ENCODE measurements around the gene TP53.

TP53 gene

GRCh38 chr17:7687072-7687907 lies at the start of gene TP53:
TP53 (minus strand) TSS chr17:7687490; CDS start chr17:7676594, 10,896 bp downstream.
- DNase-seq (ENCODE audit: low spot score): peak; percentile 86

- DNase-seq (ENCODE audit: low spot score): no peak
Measured at GRCh38 chr17:7732981-7733539, 45.8 kb upstream of the TP53 start.

GRCh38 chr17:7729816-7730215 lies 42.5 kb upstream of the TP53 start:
- DNase-seq (ENCODE audit: low spot score): no peak

- no peak for DNase-seq (ENCODE audit: low spot score)
Measured at GRCh38 chr17:7727886-7728285, 40.6 kb upstream of the TP53 start.

- DNase-seq (ENCODE audit: low spot score): no peak
Measured at GRCh38 chr17:7721612-7722011, 34.3 kb upstream of the TP53 start.

GRCh38 chr17:7720125-7720524 lies 32.8 kb upstream of the TP53 start:
- DNase-seq (ENCODE audit: low spot score): no peak

GRCh38 chr17:7719661-7720060 lies 32.4 kb upstream of the TP53 start:
- no peak for DNase-seq (ENCODE audit: low spot score)

GRCh38 chr17:7717756-7718350 lies 30.6 kb upstream of the TP53 start:
- DNase-seq (ENCODE audit: low spot score): no peak

- DNase-seq (ENCODE audit: low spot score): peak; percentile 94
Measured at GRCh38 chr17:7716901-7717755, 29.8 kb upstream of the TP53 start, which contains the start of gene DNAH2. DNAH2 (plus strand) TSS chr17:7717744; CDS start chr17:7719735, 1,991 bp downstream.

GRCh38 chr17:7715936-7716886 lies 28.9 kb upstream of the TP53 start:
- no peak for DNase-seq (ENCODE audit: low spot score)

GRCh38 chr17:7714721-7715594 lies 27.7 kb upstream of the TP53 start:
- no peak for DNase-seq (ENCODE audit: low spot score)

- DNase-seq (ENCODE audit: low spot score): no peak
Measured at GRCh38 chr17:7713782-7714181, 26.5 kb upstream of the TP53 start.

GRCh38 chr17:7712111-7712771 lies 25.0 kb upstream of the TP53 start:
- no peak for DNase-seq (ENCODE audit: low spot score)

- DNase-seq (ENCODE audit: low spot score): no peak
Measured at GRCh38 chr17:7711051-7711755, 23.9 kb upstream of the TP53 start.

GRCh38 chr17:7710301-7710700 lies 23.0 kb upstream of the TP53 start:
- no peak for DNase-seq (ENCODE audit: low spot score)

GRCh38 chr17:7709031-7709430 lies 21.7 kb upstream of the TP53 start:
- no peak for DNase-seq (ENCODE audit: low spot score)

- DNase-seq (ENCODE audit: low spot score): no peak
Measured at GRCh38 chr17:7707858-7708750, 20.8 kb upstream of the TP53 start.

GRCh38 chr17:7707446-7707845 lies 20.2 kb upstream of the TP53 start:
- no peak for DNase-seq (ENCODE audit: low spot score)

Measured in GM03348 (cell line).